HG03025 (cell line): ENCODE results near the gene TBR1.

Experiments
- ATAC-seq: cut with Tn5 transposase; IDR thresholded peaks from one replicate; pipeline ENCODE4 v1.9.1; 2021; ENCODE audit warnings: mild to moderate bottlenecking, moderate library complexity; ENCODE audit not compliant: unreplicated experiment, low FRiP score

The TBR1 gene

GRCh38 chr2:161426455-161426921, 10.4 kb downstream of the TBR1 start:
- no peak for ATAC-seq

- no peak for ATAC-seq
Observed at GRCh38 chr2:161426922-161427663, 11.0 kb downstream of the TBR1 start.

GRCh38 chr2:161427664-161428587, 11.8 kb downstream of the TBR1 start:
- no peak for ATAC-seq

- ATAC-seq: no peak
Observed at GRCh38 chr2:161430386-161430785, 14.3 kb downstream of the TBR1 start.

GRCh38 chr2:161432107-161432506, 16.0 kb downstream of the TBR1 start:
- no peak for ATAC-seq

- no peak for ATAC-seq
Observed at GRCh38 chr2:161434118-161434517, 18.0 kb downstream of the TBR1 start.

GRCh38 chr2:161436411-161436810, 20.3 kb downstream of the TBR1 start:
- ATAC-seq: no peak

- no peak for ATAC-seq
Observed at GRCh38 chr2:161438598-161438997, 22.5 kb downstream of the TBR1 start.

- ATAC-seq: no peak
Observed at GRCh38 chr2:161445097-161445496, 29.0 kb downstream of the TBR1 start.

- ATAC-seq: no peak
Observed at GRCh38 chr2:161448431-161448830, 32.3 kb downstream of the TBR1 start.

GRCh38 chr2:161471631-161472030, 55.5 kb downstream of the TBR1 start:
- ATAC-seq: no peak

GRCh38 chr2:161474920-161475319, 58.8 kb downstream of the TBR1 start:
- ATAC-seq: no peak
